ENCODE data around the gene MGRN1.

Gene MGRN1

DNA sequence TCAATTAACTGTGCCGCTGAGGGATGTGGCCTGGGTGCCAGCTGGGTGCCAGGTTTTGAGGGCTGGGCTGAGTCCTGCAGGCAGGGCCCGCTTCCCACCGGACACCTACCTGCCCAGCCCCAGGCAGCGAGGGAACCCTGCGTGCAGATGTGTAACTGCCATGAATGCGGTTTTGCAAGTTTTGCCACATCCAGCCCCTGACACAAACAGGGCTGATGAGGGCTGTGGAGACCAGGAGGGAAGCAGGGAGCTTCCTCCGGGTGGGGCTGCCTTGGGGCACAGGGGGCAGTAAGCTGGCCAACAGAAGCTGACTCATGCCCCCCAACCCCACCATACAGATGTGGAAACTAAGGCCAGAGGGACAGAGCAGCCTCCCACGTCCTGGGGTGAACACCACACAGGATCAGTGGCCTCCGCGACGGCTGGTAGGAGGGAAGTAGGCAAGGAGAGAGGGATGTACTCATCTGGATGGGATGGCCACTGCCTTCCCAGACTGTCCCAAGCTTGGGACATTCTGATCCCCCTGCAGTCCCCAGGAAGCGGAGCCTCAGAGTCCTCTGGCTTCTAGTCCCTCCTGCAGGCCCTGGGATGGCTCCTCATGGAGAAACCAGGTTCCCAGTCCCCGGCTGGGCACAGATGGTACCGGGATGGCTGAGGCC lies 11.5 kb upstream of the MGRN1 start (continued):
- TF ChIP-seq SP2 (tag by site-specific recombination; IDR thresholded peaks at IDR 0.05): 0 out of 2 replicates have a peak, but pooled peaks have one; percentile 11

GRCh38 chr16:4613636-4614570 lies 10.7 kb upstream of the MGRN1 start:
- H3K36me3 ChIP-seq (ENCODE audit: control insufficient read depth in 2 of 2, insufficient read depth in 1 of 2, low read length in 2 of 2): peaks cover 0 to 8% of the 10 kb centered on the region in 2 experiments; a peak in 1 of 3 replicates
- CTCF ChIA-PET: interaction anchor here (0.6 to 1.6 kb wide), 5 partner anchors 10 to 107 kb away, joined by 3 to 4 read pairs (median 4); no protein-coding TSS in a partner anchor
- H3K4me1 ChIP-seq (ENCODE audit: control insufficient read depth, insufficient read depth, low read length): no peaks in the 10 kb centered on the region; the same call in 1 of the 2 replicates
- peak overlapping the region; percentile 90 for H3K4me3 ChIP-seq (ENCODE audit: low read depth, low read length)
- POLR2A ChIA-PET: interaction anchor here (1.0 to 3.6 kb wide), 3 partner anchors 11 to 344 kb away, joined by 3 to 31 read pairs (median 3); partner anchors contain the start of genes HMOX2, MGRN1 and SEC14L5
- H3K9me3 ChIP-seq (ENCODE audit: control insufficient read depth, insufficient read depth, low read depth, low read length): no peaks in the 10 kb centered on the region
- H3K27ac ChIP-seq (ENCODE audit: extremely low read depth, low read depth, low read length): peak overlapping the region; percentile 95
- TF ChIP-seq GLIS2 (tag by site-specific recombination; IDR thresholded peaks at IDR 0.05) (peak; percentile 43; the same call in 1 of the 2 replicates), EGR2 (tag by site-specific recombination; IDR thresholded peaks at IDR 0.05; ENCODE audit: low read depth) (0 out of 2 replicates have a peak, but pooled peaks have one; percentile 22), ZFP69B (tag by site-specific recombination; IDR thresholded peaks at IDR 0.05) (no peak), HIC1 (tag by site-specific recombination; IDR thresholded peaks at IDR 0.05) (peak; percentile 92), CTCF (tag by site-specific recombination; IDR thresholded peaks at IDR 0.05) (peak; percentile 52), REST (tag by site-specific recombination; IDR thresholded peaks at IDR 0.05) (0 out of 2 replicates have a peak, but pooled peaks have one; percentile 34), ZNF423 (tag by site-specific recombination; IDR thresholded peaks at IDR 0.05) (peak; percentile 68), ZBTB8A (tag by site-specific recombination; IDR thresholded peaks at IDR 0.05) (peak; percentile 82), ZNF561 (tag by site-specific recombination; IDR thresholded peaks at IDR 0.05; ENCODE audit: borderline replicate concordance) (peak; percentile 46; the same call in 1 of the 2 replicates), PATZ1 (tag by site-specific recombination; IDR thresholded peaks at IDR 0.05) (peak; percentile 60), ZBTB26 (tag by site-specific recombination; optimal IDR thresholded peaks at IDR 0.05) (peak; percentile 97), ZEB2 (tag by site-specific recombination; IDR thresholded peaks at IDR 0.05) (peak; percentile 66; the same call in 1 of the 2 replicates), ZXDB (tag by site-specific recombination; IDR thresholded peaks at IDR 0.05) (peak; percentile 55; the same call in 1 of the 2 replicates), KLF9 (tag by site-specific recombination; IDR thresholded peaks at IDR 0.05; ENCODE audit: low read depth) (0 out of 2 replicates have a peak, but pooled peaks have one; percentile 27), ZNF76 (tag by site-specific recombination; IDR thresholded peaks at IDR 0.05; ENCODE audit: borderline replicate concordance, low read depth) (0 out of 2 replicates have a peak, but pooled peaks have one; percentile 36), ZNF600 (tag by site-specific recombination; IDR thresholded peaks at IDR 0.05) (peak; percentile 67), GLI2 (tag by site-specific recombination; IDR thresholded peaks at IDR 0.05; ENCODE audit: borderline replicate concordance, low read depth) (no peak)
- TF ChIP-seq, protein P1, sequence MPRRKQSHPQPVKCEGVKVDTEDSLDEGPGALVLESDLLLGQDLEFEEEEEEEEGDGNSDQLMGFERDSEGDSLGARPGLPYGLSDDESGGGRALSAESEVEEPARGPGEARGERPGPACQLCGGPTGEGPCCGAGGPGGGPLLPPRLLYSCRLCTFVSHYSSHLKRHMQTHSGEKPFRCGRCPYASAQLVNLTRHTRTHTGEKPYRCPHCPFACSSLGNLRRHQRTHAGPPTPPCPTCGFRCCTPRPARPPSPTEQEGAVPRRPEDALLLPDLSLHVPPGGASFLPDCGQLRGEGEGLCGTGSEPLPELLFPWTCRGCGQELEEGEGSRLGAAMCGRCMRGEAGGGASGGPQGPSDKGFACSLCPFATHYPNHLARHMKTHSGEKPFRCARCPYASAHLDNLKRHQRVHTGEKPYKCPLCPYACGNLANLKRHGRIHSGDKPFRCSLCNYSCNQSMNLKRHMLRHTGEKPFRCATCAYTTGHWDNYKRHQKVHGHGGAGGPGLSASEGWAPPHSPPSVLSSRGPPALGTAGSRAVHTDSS (tag by site-specific recombination; IDR thresholded peaks at IDR 0.05): no peak
